HEK293 (cell line): ENCODE measurements around the gene AGTPBP1.
"Not testable (repeated sequence)": the region's sequence is repeated elsewhere in the genome, so short reads cannot be mapped to it uniquely, and the experiment has no call there.

Experiments
- CTCF ChIA-PET: fragments of 350-600 bp; formaldehyde crosslinking; extraction: SDS; loops from one replicate; lab custom pipeline; 2021; ENCODE audit warnings: antibody characterized with exemption; lab: Yijun Ruan, JAX
- POLR2A ChIA-PET: fragments of 300-600 bp; formaldehyde crosslinking; extraction: SDS; loops from one replicate; lab custom pipeline; 2020; ENCODE audit warnings: antibody characterized with exemption, inconsistent platforms; lab: Yijun Ruan, JAX
- H3K27ac ChIP-seq: fragments of 200-500 bp; sonication (Bioruptor generic); 2 replicates; pipeline ENCODE4 v1.5.1; 2014; ENCODE audit warnings: low read depth, low read length, control low read depth, inconsistent platforms; ENCODE audit errors: extremely low read depth
- H3K36me3 ChIP-seq, 2 experiments: fragments of 200-500 bp in 1 of 2; sonication (Bioruptor generic) in 1 of 2; 1 replicate in 1 of 2; 2 replicates in 1 of 2; pipeline ENCODE4 v1.5.1; 2014 to 2017; ENCODE audit warnings: inconsistent platforms in 2 of 2, low read length in 2 of 2; ENCODE audit not compliant: control insufficient read depth in 2 of 2, insufficient read depth in 1 of 2
- H3K4me1 ChIP-seq: fragments of 200-500 bp; sonication (Bioruptor generic); 2 replicates; pipeline ENCODE4 v1.5.1; 2014; ENCODE audit warnings: mild to moderate bottlenecking, low read length, inconsistent platforms; ENCODE audit not compliant: control insufficient read depth, insufficient read depth
- H3K4me3 ChIP-seq: 2 replicates; pipeline ENCODE4 v1.5.1; 2011; ENCODE audit warnings: low read depth, mild to moderate bottlenecking, control low read depth, low read length, moderate library complexity
- H3K9me3 ChIP-seq: fragments of 200-500 bp; sonication (Bioruptor generic); 2 replicates; pipeline ENCODE4 v1.5.1; 2014; ENCODE audit warnings: low read depth, low read length, inconsistent platforms; ENCODE audit not compliant: control insufficient read depth, insufficient read depth
- CTCF ChIP-seq: fragments of 450-650 bp; formaldehyde crosslinking; IDR thresholded peaks from 2 replicates; pipeline ENCODE4 v1.5.1; 2016; ENCODE audit warnings: missing biosample characterization, missing genetic modification characterization
- HIC1 ChIP-seq: fragments of 450-650 bp; formaldehyde crosslinking; IDR thresholded peaks from 2 replicates; pipeline ENCODE4 v1.5.1; 2016; ENCODE audit warnings: missing biosample characterization, missing genetic modification characterization
- HOXC10 ChIP-seq: sonication (generic); formaldehyde crosslinking; IDR thresholded peaks from 2 replicates; pipeline ENCODE4 v1.8.1; 2023; ENCODE audit warnings: mild to moderate bottlenecking, missing genetic modification reagents
- MYNN ChIP-seq: fragments of 450-650 bp; formaldehyde crosslinking; IDR thresholded peaks from 2 replicates; pipeline ENCODE4 v1.5.1; 2016; ENCODE audit warnings: missing biosample characterization, missing genetic modification characterization, borderline replicate concordance
- RBAK ChIP-seq: fragments of 450-650 bp; formaldehyde crosslinking; IDR thresholded peaks from 2 replicates; pipeline ENCODE4 v1.5.1; 2016; ENCODE audit warnings: missing biosample characterization, missing genetic modification characterization
- ZNF202 ChIP-seq: fragments of 450-650 bp; formaldehyde crosslinking; IDR thresholded peaks from 2 replicates; pipeline ENCODE4 v1.5.1; 2016; ENCODE audit warnings: missing biosample characterization, missing genetic modification characterization, borderline replicate concordance
- ZNF302 ChIP-seq: fragments of 450-650 bp; formaldehyde crosslinking; IDR thresholded peaks from 2 replicates; pipeline ENCODE4 v1.5.1; 2016; ENCODE audit warnings: missing biosample characterization, missing genetic modification characterization, low read depth
- ZNF404 ChIP-seq: fragments of 450-650 bp; formaldehyde crosslinking; IDR thresholded peaks from 2 replicates; pipeline ENCODE4 v1.5.1; 2017; ENCODE audit warnings: missing biosample characterization, missing genetic modification characterization
- ZNF521 ChIP-seq: fragments of 450-650 bp; formaldehyde crosslinking; IDR thresholded peaks from 2 replicates; pipeline ENCODE4 v1.5.1; 2017; ENCODE audit warnings: missing biosample characterization, mild to moderate bottlenecking, missing genetic modification characterization
- ZNF776 ChIP-seq: fragments of 450-650 bp; formaldehyde crosslinking; IDR thresholded peaks from 2 replicates; pipeline ENCODE4 v1.5.0; 2017; ENCODE audit warnings: missing biosample characterization, missing genetic modification characterization, borderline replicate concordance
- ZSCAN4 ChIP-seq: fragments of 450-650 bp; formaldehyde crosslinking; IDR thresholded peaks from 2 replicates; pipeline ENCODE4 v1.5.1; 2017; ENCODE audit warnings: missing biosample characterization, missing genetic modification characterization

AGTPBP1 gene

GRCh38 chr9:85575868-85576267, 165.9 kb downstream of the AGTPBP1 start:
- H3K4me3 ChIP-seq = no peak overlapping the region
- H3K27ac ChIP-seq = no peak overlapping the region
- no peaks in the 10 kb centered on the region; a peak in 1 of 3 replicates for H3K36me3 ChIP-seq
- ChIA-PET CTCF (interaction anchor here (0.8 to 1.9 kb wide), 2 partner anchors 35 to 244 kb away, joined by 3 to 5 read pairs; no protein-coding TSS in a partner anchor), POLR2A (no interaction called here)
- H3K4me1 ChIP-seq = no peaks in the 10 kb centered on the region
- no peaks in the 10 kb centered on the region for H3K9me3 ChIP-seq
- no peak for TF ChIP-seq ZNF776 (tag by site-specific recombination)
- no peak for TF ChIP-seq ZNF521
- no peak for TF ChIP-seq CTCF (tag by site-specific recombination)
- TF ChIP-seq ZNF302 (tag by site-specific recombination) = no peak
- no peak for TF ChIP-seq MYNN (tag by site-specific recombination)
- TF ChIP-seq HOXC10 (CRISPR knock-in tag) = no peak
- no peak for TF ChIP-seq ZSCAN4 (tag by site-specific recombination)
- TF ChIP-seq RBAK (tag by site-specific recombination) = no peak
- no peak for TF ChIP-seq ZNF404 (tag by site-specific recombination)

- CTCF ChIA-PET, H3K36me3 ChIP-seq, POLR2A ChIA-PET: not testable (repeated sequence)
Measured at GRCh38 chr9:85573546-85573945, 168.2 kb downstream of the AGTPBP1 start.

GRCh38 chr9:85572917-85573316, 168.8 kb downstream of the AGTPBP1 start:
- POLR2A ChIA-PET, CTCF ChIA-PET, H3K36me3 ChIP-seq, H3K4me1 ChIP-seq, H3K4me3 ChIP-seq, H3K27ac ChIP-seq, H3K9me3 ChIP-seq: not testable (repeated sequence)
- peak; percentile 95 for TF ChIP-seq ZNF202 (tag by site-specific recombination)

More at GRCh38 chr9:85573546-85573945, 168.2 kb downstream of the AGTPBP1 start:
- H3K27ac ChIP-seq, H3K4me1 ChIP-seq, H3K4me3 ChIP-seq, H3K9me3 ChIP-seq: not testable (repeated sequence)

- POLR2A ChIA-PET = no interaction called here
- CTCF ChIA-PET = interaction anchor here (0.7 to 1.9 kb wide), 4 partner anchors 13 to 182 kb away, joined by 3 to 7 read pairs (median 3); no protein-coding TSS in a partner anchor
Measured at GRCh38 chr9:85569988-85570387, 171.8 kb downstream of the AGTPBP1 start.

More at GRCh38 chr9:85569988-85570387, 171.8 kb downstream of the AGTPBP1 start:
- Histone ChIP-seq H3K4me3 (no peak overlapping the region), H3K9me3 (no peaks in the 10 kb centered on the region), H3K4me1 (peaks cover 5% of the 10 kb centered on the region; the same call in 1 of the 2 replicates), H3K27ac (no peak overlapping the region), H3K36me3 (no peaks in the 10 kb centered on the region; a peak in 1 of 3 replicates)
- TF ChIP-seq HIC1 (tag by site-specific recombination) (0 out of 2 replicates have a peak, but pooled peaks have one; percentile 22), MYNN (tag by site-specific recombination) (no peak)
